MM.1S (cell line): Measurements from ENCODE around the gene UTP4.

Experiments
- EZH2 ChIP-seq: fragments of 300-600 bp; sonication (generic); optimal IDR thresholded peaks from 2 replicates; pipeline ENCODE3; 2017; ENCODE audit warnings: low read depth, mild to moderate bottlenecking, antibody characterized with exemption, low read length, mixed read lengths
- EZH2phosphoT487 ChIP-seq: fragments of 300-600 bp; sonication (generic); IDR thresholded peaks from 2 replicates; pipeline ENCODE4 v1.6.1; 2018; ENCODE audit warnings: antibody characterized with exemption, low read length
- TF ChIP-seq, protein P1 (sequence below): fragments of 300-600 bp; sonication (generic); IDR thresholded peaks from 2 replicates; pipeline ENCODE4 v1.5.1; 2016; ENCODE audit warnings: antibody characterized with exemption, low read length, mixed read lengths

DNA sequence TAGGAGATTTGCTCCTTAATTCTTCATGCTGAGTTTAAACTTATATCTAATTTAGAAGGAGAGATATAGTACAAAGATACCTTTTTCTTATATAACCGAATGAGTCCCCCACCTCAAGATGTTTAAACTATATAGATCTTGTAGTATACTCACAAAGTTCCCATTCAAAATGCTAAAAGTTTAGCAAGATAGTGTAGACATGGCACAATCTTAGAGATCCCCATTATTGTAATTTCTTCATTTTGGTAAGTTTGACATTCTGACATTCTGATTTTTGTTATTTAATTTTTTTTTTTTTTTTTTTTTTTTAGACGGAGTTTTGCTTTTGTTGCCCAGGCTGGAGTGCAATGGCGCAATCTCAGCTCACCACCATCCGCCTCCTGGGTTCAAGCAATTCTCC lies 77.3 kb downstream of the UTP4 start:
- TF ChIP-seq, protein P1, sequence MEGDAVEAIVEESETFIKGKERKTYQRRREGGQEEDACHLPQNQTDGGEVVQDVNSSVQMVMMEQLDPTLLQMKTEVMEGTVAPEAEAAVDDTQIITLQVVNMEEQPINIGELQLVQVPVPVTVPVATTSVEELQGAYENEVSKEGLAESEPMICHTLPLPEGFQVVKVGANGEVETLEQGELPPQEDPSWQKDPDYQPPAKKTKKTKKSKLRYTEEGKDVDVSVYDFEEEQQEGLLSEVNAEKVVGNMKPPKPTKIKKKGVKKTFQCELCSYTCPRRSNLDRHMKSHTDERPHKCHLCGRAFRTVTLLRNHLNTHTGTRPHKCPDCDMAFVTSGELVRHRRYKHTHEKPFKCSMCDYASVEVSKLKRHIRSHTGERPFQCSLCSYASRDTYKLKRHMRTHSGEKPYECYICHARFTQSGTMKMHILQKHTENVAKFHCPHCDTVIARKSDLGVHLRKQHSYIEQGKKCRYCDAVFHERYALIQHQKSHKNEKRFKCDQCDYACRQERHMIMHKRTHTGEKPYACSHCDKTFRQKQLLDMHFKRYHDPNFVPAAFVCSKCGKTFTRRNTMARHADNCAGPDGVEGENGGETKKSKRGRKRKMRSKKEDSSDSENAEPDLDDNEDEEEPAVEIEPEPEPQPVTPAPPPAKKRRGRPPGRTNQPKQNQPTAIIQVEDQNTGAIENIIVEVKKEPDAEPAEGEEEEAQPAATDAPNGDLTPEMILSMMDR, result no peak
- TF ChIP-seq EZH2 (no peak), EZH2phosphoT487 (no peak)
